Forelimb muscle (tissue), 1 donor: ENCODE data around the gene KIF19. TPM values are rescaled to one million over a fixed set of nuclear protein-coding genes. Genes with fewer than 3 reads are reported as not detected.
"Not testable (repeated sequence)": the region's sequence is repeated elsewhere in the genome, so short reads cannot be mapped to it uniquely, and the experiment has no call there.

Experiments
- DNase-seq: peaks from one replicate; pipeline ENCODE4 v3.0.0-alpha.2; 2013; ENCODE audit warnings: low read depth
- polyA plus RNA-seq: library from polyadenylated mRNA; unstranded; fragments of 120-200 nt; gene quantifications from one replicate; pipeline ENCODE4 v1.2.1, GENCODE V29; 2013; ENCODE audit not compliant: insufficient read length

KIF19 gene
- polyA plus RNA-seq, 1 donor, result 1.8 TPM

DNA sequence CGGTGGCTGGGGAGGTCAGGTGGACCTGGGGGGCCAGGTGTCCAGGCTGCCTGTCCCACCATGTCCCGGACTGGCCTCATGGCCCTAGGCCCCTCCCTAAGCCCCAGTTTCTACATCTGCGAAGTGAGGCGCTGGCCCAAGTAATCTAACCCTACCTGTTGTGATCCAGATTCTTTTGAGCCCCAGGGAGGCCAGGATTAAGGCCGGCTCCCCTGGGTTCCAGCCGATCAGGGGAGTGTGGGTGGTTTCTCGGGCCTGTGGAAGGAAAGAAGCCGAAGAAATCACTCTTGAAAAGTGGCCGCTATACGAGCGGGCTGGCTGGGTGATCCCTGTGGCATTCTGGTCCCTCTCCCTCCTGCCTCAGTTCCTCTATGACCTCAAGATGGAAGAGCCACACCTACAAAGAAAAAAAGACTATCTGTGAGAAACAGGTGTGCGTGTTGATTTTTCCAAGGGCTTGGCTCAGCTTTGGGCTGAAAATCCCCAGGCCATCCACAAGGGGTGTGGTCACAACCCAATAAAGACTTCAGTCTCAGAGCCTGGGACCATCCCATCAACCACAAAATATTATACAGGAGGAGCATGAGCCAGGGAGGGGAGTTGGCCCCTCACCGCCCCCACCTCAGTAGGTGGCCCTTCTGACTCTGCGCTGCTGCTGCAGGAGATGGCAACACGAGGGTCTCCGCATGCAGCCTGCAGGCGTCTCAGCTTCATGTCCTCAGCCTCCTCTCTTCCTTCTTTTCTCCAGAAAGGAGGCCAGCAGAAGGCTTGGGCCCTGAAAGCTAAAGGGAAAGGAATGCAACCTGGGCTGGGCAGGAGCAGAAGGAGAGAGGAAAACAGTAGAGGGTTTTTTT is 61.6 kb downstream of the KIF19 start:
- DNase-seq, result no peak

- no peak for DNase-seq
Observed at GRCh38 chr17:74389084-74389753, 63.2 kb downstream of the KIF19 start.

- DNase-seq, result no peak
Observed at GRCh38 chr17:74389937-74390679, 64.1 kb downstream of the KIF19 start.

DNA sequence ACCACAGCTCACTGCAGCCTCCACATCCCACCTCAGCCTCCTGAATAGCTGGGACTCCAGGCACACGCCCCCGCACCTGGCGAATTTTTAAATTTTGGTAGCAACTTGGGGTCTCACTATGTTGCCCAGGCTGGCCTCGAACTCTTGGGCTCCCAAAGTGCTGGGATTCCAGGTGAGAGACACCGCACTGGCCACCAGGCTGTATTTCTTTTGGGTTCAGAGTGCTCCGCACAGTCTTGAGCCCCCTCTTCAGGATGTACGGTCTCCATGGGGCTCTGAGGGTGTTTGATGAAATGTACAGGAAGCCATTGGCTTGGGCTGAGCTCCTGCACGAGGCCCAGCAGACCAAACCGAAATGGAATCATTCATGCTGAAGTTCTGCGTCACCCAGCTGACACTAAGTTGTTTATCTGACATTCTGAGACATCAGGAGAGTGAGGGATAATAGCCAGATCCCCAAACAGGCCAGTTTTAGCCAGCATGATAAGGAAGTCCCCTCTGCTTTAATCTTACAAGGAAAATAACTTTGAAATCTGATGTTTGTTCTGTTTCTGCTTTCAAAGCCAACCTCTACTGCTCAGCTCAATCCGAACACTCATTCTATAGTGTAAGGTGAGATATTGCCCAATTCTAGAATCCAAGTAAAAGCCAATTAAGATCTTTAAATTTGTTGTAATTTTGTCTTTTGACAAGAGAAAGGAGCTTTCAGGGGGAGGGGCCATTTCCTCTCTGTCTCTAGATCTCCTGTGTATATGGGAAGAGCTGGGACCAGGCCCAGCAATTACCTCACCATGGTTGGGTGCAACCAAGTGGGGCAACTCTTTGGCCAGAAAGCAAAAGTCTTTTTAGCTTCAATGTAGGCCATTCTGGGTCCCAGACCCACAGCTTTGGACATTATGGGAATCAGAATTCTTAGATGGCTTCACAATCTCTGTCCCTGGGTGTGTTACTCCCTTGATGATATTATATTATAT is 64.9 kb downstream of the KIF19 start:
- no peak for DNase-seq

DNA sequence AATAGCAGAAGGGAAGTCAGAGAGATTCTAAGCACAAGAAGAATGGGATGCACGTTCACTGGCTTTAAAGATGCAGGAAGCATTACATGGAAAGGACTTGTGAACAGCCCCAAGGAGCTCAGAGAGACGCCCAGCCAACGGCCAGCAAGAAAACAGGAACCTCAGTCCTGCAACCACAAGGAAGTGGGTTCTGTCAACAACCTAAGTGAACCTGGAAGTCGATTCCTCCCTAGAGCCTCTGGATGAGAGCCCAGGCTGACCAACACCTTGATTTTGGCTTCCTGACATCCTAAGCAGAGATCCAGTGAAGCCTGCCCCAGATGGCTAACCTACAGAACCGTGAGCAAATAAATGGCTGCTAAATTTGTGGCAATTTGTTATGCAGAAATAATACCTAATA is 65.7 kb downstream of the KIF19 start:
- no peak for DNase-seq

- DNase-seq, result no peak
Observed at GRCh38 chr17:74392848-74393247, 66.8 kb downstream of the KIF19 start.

- no peak for DNase-seq
Observed at GRCh38 chr17:74393346-74393942, 67.4 kb downstream of the KIF19 start.

DNA sequence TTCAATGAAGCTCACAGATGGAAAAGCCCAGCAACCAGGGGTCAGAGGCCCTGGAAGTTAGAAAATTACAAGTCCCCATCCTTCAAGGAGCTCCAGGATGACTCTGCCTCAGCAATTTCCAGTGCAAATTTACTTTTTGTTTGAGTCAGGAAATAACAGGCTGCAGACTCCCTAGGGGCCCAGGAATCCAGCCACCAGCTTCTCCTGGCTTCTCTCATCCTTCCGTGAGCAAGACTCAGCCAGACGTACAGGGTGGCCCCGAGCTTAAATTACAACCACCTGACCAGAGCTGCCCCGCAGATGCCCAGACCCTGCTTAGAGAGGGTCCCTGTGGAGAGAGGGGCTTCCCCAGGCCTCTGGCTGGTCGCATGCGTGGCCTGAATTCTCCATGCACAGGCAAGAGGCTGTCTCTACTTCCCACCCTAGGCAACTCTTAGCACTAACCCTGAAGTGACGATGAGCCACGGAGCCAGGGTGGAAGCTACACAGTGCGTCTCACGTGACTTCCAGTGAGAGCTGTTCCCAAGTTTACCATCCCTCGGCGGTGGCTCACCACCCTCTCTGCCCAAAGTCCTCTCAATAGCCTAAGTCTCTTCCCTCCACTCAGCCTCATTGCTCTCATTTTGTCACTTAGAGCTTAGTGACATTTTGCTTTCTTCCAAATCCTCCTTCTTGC is 68.4 kb downstream of the KIF19 start:
- no peak for DNase-seq

DNA sequence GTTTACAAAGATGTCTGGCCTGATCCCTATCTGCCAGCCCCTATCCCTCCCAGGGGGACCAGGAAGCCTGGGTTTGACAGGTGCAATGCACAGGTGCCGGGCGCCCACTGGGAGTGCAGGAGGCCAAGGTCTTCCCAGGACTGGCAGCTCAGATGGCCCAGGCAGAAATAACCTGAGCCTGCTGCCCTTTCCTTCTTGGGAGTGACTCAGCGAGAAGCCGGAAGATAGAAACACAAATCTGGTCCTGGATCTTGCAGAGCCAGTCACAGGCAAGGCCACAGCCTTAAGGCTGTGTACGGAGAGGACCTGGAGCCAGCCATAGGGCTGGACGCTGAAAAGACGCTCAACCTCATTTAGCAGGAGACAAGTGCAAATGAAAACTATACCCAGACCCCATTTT is 69.0 kb downstream of the KIF19 start:
- no peak for DNase-seq

GRCh38 chr17:74396567-74396966 is 70.5 kb downstream of the KIF19 start:
- no peak for DNase-seq

GRCh38 chr17:74402048-74402447 is 76.0 kb downstream of the KIF19 start:
- no peak for DNase-seq

- DNase-seq, result no peak
Observed at GRCh38 chr17:74403512-74404137, 77.6 kb downstream of the KIF19 start.

GRCh38 chr17:74404218-74404617 is 78.2 kb downstream of the KIF19 start:
- no peak for DNase-seq

- no peak for DNase-seq
Observed at GRCh38 chr17:74404789-74405188, 78.8 kb downstream of the KIF19 start.

DNA sequence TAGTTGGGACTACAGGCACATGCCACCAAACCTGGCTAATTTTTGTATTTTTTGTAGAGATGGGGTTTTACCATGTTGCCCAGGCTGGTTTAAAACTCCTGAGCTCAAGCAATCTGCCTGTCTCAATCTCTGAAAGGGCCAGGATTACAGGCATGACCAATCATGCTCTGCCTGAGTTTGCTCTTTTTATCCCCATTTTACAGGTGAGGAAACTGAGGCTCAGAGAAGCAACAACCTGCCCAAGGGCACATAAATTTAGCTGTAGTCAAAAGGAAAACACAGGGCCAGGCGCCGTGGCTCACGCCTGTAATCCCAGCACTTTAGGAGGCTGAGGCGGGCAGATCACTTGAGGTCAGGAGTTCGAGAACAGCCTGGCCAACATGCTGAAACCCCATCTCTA is 79.3 kb downstream of the KIF19 start:
- DNase-seq, result not testable (repeated sequence)

Other genes with a start within 250 kb of the KIF19 start
- gene RPL38, start 122.5 kb upstream of the KIF19 start, polyA plus RNA-seq, result 1,846 TPM
- gene TTYH2, start 112.7 kb upstream of the KIF19 start, polyA plus RNA-seq, result 78.6 TPM
- gene DNAI2, start 52.0 kb upstream of the KIF19 start, polyA plus RNA-seq, result 0.14 TPM
- gene BTBD17, start 35.6 kb downstream of the KIF19 start, polyA plus RNA-seq, result 0.25 TPM
- gene GPR142, start 41.3 kb downstream of the KIF19 start, polyA plus RNA-seq, result 0.20 TPM
- 38.7 TPM for gene GPRC5C, start 105.9 kb downstream of the KIF19 start, polyA plus RNA-seq
- gene CD300A, start 140.4 kb downstream of the KIF19 start, polyA plus RNA-seq, result 1.2 TPM
- 0.20 TPM for gene CD300LB, start 205.2 kb downstream of the KIF19 start, polyA plus RNA-seq
- gene CD300C, start 219.9 kb downstream of the KIF19 start, polyA plus RNA-seq, result 0.37 TPM
- gene CD300H, start 241.3 kb downstream of the KIF19 start, polyA plus RNA-seq, result not detected